Body of pancreas (tissue), 4 donors: ENCODE results near the gene SAG.

Experiments
- CTCF ChIP-seq, 7 experiments: fragments of 450-650 bp in 4 of 7; fragments of 200-600 bp in 3 of 7; sonication (generic) in 3 of 7; IDR thresholded peaks; one replicate each; pipeline ENCODE4 v1.5.1; 2016 to 2019; ENCODE audit warnings: antibody characterized with exemption in 7 of 7
- POLR2A ChIP-seq, 3 donors: fragments of 450-650 bp; IDR thresholded peaks; one replicate each; pipeline ENCODE4 v1.6.1; 2016; ENCODE audit warnings: antibody characterized with exemption in 3 of 3, mild to moderate bottlenecking in 2 of 3

GRCh38 chr2:233270951-233271350 is 36.7 kb upstream of the SAG start:
- TF ChIP-seq POLR2A (IDR thresholded peaks at IDR 0.05) (no peak), CTCF (IDR thresholded peaks at IDR 0.05) (no peak)
